Measurements from ENCODE around the gene AGFG2. TPM values are rescaled to one million over a fixed set of nuclear protein-coding genes. Genes with fewer than 3 reads are reported as not detected.

The AGFG2 gene
- total and polyA plus RNA-seq, 8 donors = 21.2 to 34.9 (median 28.1) TPM

- Histone ChIP-seq H3K27me3 (no peaks in the 10 kb centered on the region), H3K9me3 (no peaks in the 10 kb centered on the region)
These were observed 75.4 kb downstream of the AGFG2 start for GRCh38 chr7:100614308-100614861.

More at GRCh38 chr7:100614308-100614861, 75.4 kb downstream of the AGFG2 start:
- intact Hi-C loops (cut with DNase I) = no loop called here
- Histone ChIP-seq H3K4me1 (peaks cover 10 to 22% of the 10 kb centered on the region in 2 donors), H3K27ac (no peak overlapping the region), H3K36me3 (peaks cover 0 to 8% of the 10 kb centered on the region in 2 donors), H3K4me3 (no peak overlapping the region)
- TF ChIP-seq CTCF (IDR thresholded peaks at IDR 0.05) = no peak
- no peak for ATAC-seq
- DNase-seq = no peak

Other genes starting within 250 kb of the AGFG2 start
- gene SPDYE3, start 231.5 kb upstream of the AGFG2 start, total RNA-seq = not detected
- 1 to 10 TPM; 6.6 to 8.4 (median 7.2) TPM for gene SPDYE3, start 231.5 kb upstream of the AGFG2 start, polyA plus RNA-seq (ENCODE audit: insufficient read length in 6 of 6)
- 10 to 100 TPM; 24.0 to 29.9 TPM for gene PILRB, start 181.1 kb upstream of the AGFG2 start, total RNA-seq
- 10 to 100 TPM; 36.0 to 47.7 (median 44.5) TPM for gene PILRB, start 181.1 kb upstream of the AGFG2 start, polyA plus RNA-seq (ENCODE audit: insufficient read length in 6 of 6)
- 10 to 100 TPM; 20.6 to 52.3 TPM for gene PILRA, start 165.7 kb upstream of the AGFG2 start, total RNA-seq
- gene PILRA, start 165.7 kb upstream of the AGFG2 start, polyA plus RNA-seq (ENCODE audit: insufficient read length in 6 of 6) = 1 to 10 TPM; 5.0 to 7.0 (median 5.7) TPM
- gene ZCWPW1, start 110.5 kb upstream of the AGFG2 start, total RNA-seq = 1 to 10 TPM; 2.9 to 4.1 TPM
- 1 to 10 TPM; 7.0 to 9.8 (median 8.9) TPM for gene ZCWPW1, start 110.5 kb upstream of the AGFG2 start, polyA plus RNA-seq (ENCODE audit: insufficient read length in 6 of 6)
- gene MEPCE, start 109.4 kb upstream of the AGFG2 start, total RNA-seq = 10 to 100 TPM; 25.0 to 33.0 TPM
- gene MEPCE, start 109.4 kb upstream of the AGFG2 start, polyA plus RNA-seq (ENCODE audit: insufficient read length in 6 of 6) = 10 to 100 TPM; 37.1 to 49.3 (median 44.6) TPM
- gene PPP1R35, start 102.7 kb upstream of the AGFG2 start, total RNA-seq = 10 to 100 TPM; 22.7 to 27.0 TPM
- gene PPP1R35, start 102.7 kb upstream of the AGFG2 start, polyA plus RNA-seq (ENCODE audit: insufficient read length in 6 of 6) = 10 to 100 TPM; 12.2 to 22.3 (median 15.5) TPM
- gene SPACDR, start 74.9 kb upstream of the AGFG2 start, total RNA-seq = 1 to 10 TPM in 1 of 2 donors, under 1 TPM in 1; 0.41 to 1.9 TPM
- gene SPACDR, start 74.9 kb upstream of the AGFG2 start, polyA plus RNA-seq (ENCODE audit: insufficient read length in 6 of 6) = 1 to 10 TPM; 3.5 to 5.6 (median 4.5) TPM
- gene TSC22D4, start 60.0 kb upstream of the AGFG2 start, total RNA-seq = 10 to 100 TPM; 50.1 to 55.6 TPM
- gene TSC22D4, start 60.0 kb upstream of the AGFG2 start, polyA plus RNA-seq (ENCODE audit: insufficient read length in 6 of 6) = 10 to 100 TPM; 47.0 to 65.1 (median 57.3) TPM
- gene NYAP1, start 55.3 kb upstream of the AGFG2 start, total RNA-seq = under 1 TPM; 0.50 to 0.55 TPM
- gene NYAP1, start 55.3 kb upstream of the AGFG2 start, polyA plus RNA-seq (ENCODE audit: insufficient read length in 6 of 6) = 1 to 10 TPM; 2.6 to 5.2 (median 3.3) TPM
- 1 to 10 TPM; 6.3 to 8.3 TPM for gene SAP25, start 34.7 kb downstream of the AGFG2 start, total RNA-seq
- 10 to 100 TPM in 1 of 6 donors, 1 to 10 TPM in 5; 4.5 to 11.4 (median 8.5) TPM for gene SAP25, start 34.7 kb downstream of the AGFG2 start, polyA plus RNA-seq (ENCODE audit: insufficient read length in 6 of 6)
- gene LRCH4, start 46.9 kb downstream of the AGFG2 start, total RNA-seq = 10 to 100 TPM; 66.5 to 86.5 TPM
- gene LRCH4, start 46.9 kb downstream of the AGFG2 start, polyA plus RNA-seq (ENCODE audit: insufficient read length in 6 of 6) = 10 to 100 TPM; 42.3 to 82.5 (median 53.1) TPM
- under 1 TPM; 0.37 to 0.44 TPM for gene FBXO24, start 47.1 kb downstream of the AGFG2 start, total RNA-seq
- gene FBXO24, start 47.1 kb downstream of the AGFG2 start, polyA plus RNA-seq (ENCODE audit: insufficient read length in 6 of 6) = 1 to 10 TPM; 3.9 to 5.5 (median 5.0) TPM
- 100 to 1,000 TPM; 158 to 204 TPM for gene PCOLCE, start 63.2 kb downstream of the AGFG2 start, total RNA-seq
- gene PCOLCE, start 63.2 kb downstream of the AGFG2 start, polyA plus RNA-seq (ENCODE audit: insufficient read length in 6 of 6) = 100 to 1,000 TPM; 157 to 235 (median 181) TPM
- 10 to 100 TPM; 15.7 to 18.8 TPM for gene MOSPD3, start 73.3 kb downstream of the AGFG2 start, total RNA-seq
- gene MOSPD3, start 73.3 kb downstream of the AGFG2 start, polyA plus RNA-seq (ENCODE audit: insufficient read length in 6 of 6) = 10 to 100 TPM; 26.5 to 35.7 (median 31.9) TPM
- 1 to 10 TPM in 1 of 2 donors, under 1 TPM in 1; 0.67 to 1.8 TPM for gene TFR2, start 102.3 kb downstream of the AGFG2 start, total RNA-seq
- 1 to 10 TPM in 4 of 6 donors, under 1 TPM in 2; 0.96 to 2.6 (median 1.2) TPM for gene TFR2, start 102.3 kb downstream of the AGFG2 start, polyA plus RNA-seq (ENCODE audit: insufficient read length in 6 of 6)
- gene ACTL6B, start 117.2 kb downstream of the AGFG2 start, total RNA-seq = not detected
- gene ACTL6B, start 117.2 kb downstream of the AGFG2 start, polyA plus RNA-seq (ENCODE audit: insufficient read length in 6 of 6) = under 1 TPM in 2 of 6 donors, not detected in 4; 0.17 to 0.20 TPM
- 100 to 1,000 TPM; 214 to 273 TPM for gene GNB2, start 134.5 kb downstream of the AGFG2 start, total RNA-seq
- gene GNB2, start 134.5 kb downstream of the AGFG2 start, polyA plus RNA-seq (ENCODE audit: insufficient read length in 6 of 6) = 100 to 1,000 TPM; 151 to 220 (median 192) TPM
- gene GIGYF1, start 155.0 kb downstream of the AGFG2 start, total RNA-seq = 10 to 100 TPM; 28.3 to 33.0 TPM
- gene GIGYF1, start 155.0 kb downstream of the AGFG2 start, polyA plus RNA-seq (ENCODE audit: insufficient read length in 6 of 6) = 10 to 100 TPM; 35.3 to 57.7 (median 42.1) TPM
- 10 to 100 TPM; 22.4 to 29.7 TPM for gene POP7, start 166.9 kb downstream of the AGFG2 start, total RNA-seq
- gene POP7, start 166.9 kb downstream of the AGFG2 start, polyA plus RNA-seq (ENCODE audit: insufficient read length in 6 of 6) = 10 to 100 TPM; 15.8 to 23.8 (median 20.2) TPM
- gene EPO, start 181.3 kb downstream of the AGFG2 start, total RNA-seq = not detected
- gene EPO, start 181.3 kb downstream of the AGFG2 start, polyA plus RNA-seq (ENCODE audit: insufficient read length in 6 of 6) = under 1 TPM in 3 of 6 donors, not detected in 3; 0.20 to 0.34 (median 0.28) TPM
- gene ZAN, start 194.4 kb downstream of the AGFG2 start, total RNA-seq = not detected
- not detected for gene ZAN, start 194.4 kb downstream of the AGFG2 start, polyA plus RNA-seq (ENCODE audit: insufficient read length in 6 of 6)